ENCODE results near the gene MMP12.

GRCh38 chr11:102849311-102849710, 25.5 kb downstream of the MMP12 start:
- no peak for TF ChIP-seq CTCF (IDR thresholded peaks at IDR 0.05)
- no peak for TF ChIP-seq POLR2AphosphoS5 (IDR thresholded peaks at IDR 0.05)
- TF ChIP-seq POLR2A (IDR thresholded peaks at IDR 0.05), result no peak

All from breast epithelium (tissue), 3 donors.